Fibroblast of the aortic adventitia (primary cell): ENCODE results near the gene KATNA1. TPM values are rescaled to one million over a fixed set of nuclear protein-coding genes. Genes with fewer than 3 reads are reported as not detected.
A peak's percentile ranks its signal among the peaks of the same experiment; 100 is the strongest.

Experiments
- DNase-seq: peaks from one replicate; pipeline ENCODE4 v3.0.0-alpha.2; 2010; ENCODE audit warnings: low read depth
- H3K4me3 ChIP-seq: 2 replicates; pipeline ENCODE4 v1.5.1; 2011; ENCODE audit warnings: low read depth, mild to moderate bottlenecking, control low read depth, low read length, moderate library complexity
- CTCF ChIP-seq: IDR thresholded peaks from 2 replicates; pipeline ENCODE4 v1.5.1; 2011; ENCODE audit warnings: mild to moderate bottlenecking, low read length, control low read depth, inconsistent platforms; ENCODE audit not compliant: insufficient read depth
- small RNA-seq: library from RNA; depleted of rRNA; stranded (forward); fragments of <200 nt; gene quantifications from one replicate; pipeline ENCODE3, GENCODE V24; 2012
- total RNA-seq: library from RNA; depleted of rRNA; stranded (reverse); fragments of >200 nt; gene quantifications from 2 replicates; pipeline ENCODE4 v1.2.3, GENCODE V29; 2012; ENCODE audit warnings: low replicate concordance

Gene KATNA1
- total RNA-seq, 1 donor = 26.7 TPM

GRCh38 chr6:149545754-149546471 is 102.6 kb downstream of the KATNA1 start, which contains the start of gene PPIL4:
PPIL4 (minus strand) TSS chr6:149546043; CDS start chr6:149546005, 38 bp downstream.
- peak within 1 kb of the TSS; percentile 100 for H3K4me3 ChIP-seq
- peak; percentile 81 for TF ChIP-seq CTCF
- peak; percentile 94 for DNase-seq

GRCh38 chr6:149545258-149545753 is 103.2 kb downstream of the KATNA1 start:
- peak overlapping the region; percentile 100 for H3K4me3 ChIP-seq
- TF ChIP-seq CTCF = no peak
- DNase-seq = peak; percentile 76

Small RNAs within 50 kb of the gene (small RNA-seq; reads per million reads assigned to genes)
- gene RF00019 (not detected), gene RF00410 (not detected)

Other genes with a start within 250 kb of the KATNA1 start
- gene SUMO4, start 248.5 kb downstream of the KATNA1 start, total RNA-seq = 3.8 TPM in 1 of 2 replicates, not detected in the other
- 0.09 TPM in 1 of 2 replicates, not detected in the other for gene ZC3H12D, start 163.7 kb downstream of the KATNA1 start, total RNA-seq
- gene PPIL4, start 102.7 kb downstream of the KATNA1 start, total RNA-seq = 36.1 and 46.0 TPM in 2 replicates
- gene GINM1, start 82.3 kb downstream of the KATNA1 start, total RNA-seq = 63.4 and 87.9 TPM in 2 replicates
- gene LATS1, start 69.4 kb upstream of the KATNA1 start, total RNA-seq = 10.1 and 33.4 TPM in 2 replicates
- gene NUP43, start 97.8 kb upstream of the KATNA1 start, total RNA-seq = 20.6 and 45.6 TPM in 2 replicates
- 44.1 and 117 TPM in 2 replicates for gene PCMT1, start 101.0 kb upstream of the KATNA1 start, total RNA-seq
- 20.0 and 74.1 TPM in 2 replicates for gene LRP11, start 215.6 kb upstream of the KATNA1 start, total RNA-seq
- 0.63 TPM in 1 of 2 replicates, not detected in the other for gene RAET1E, start 249.4 kb upstream of the KATNA1 start, total RNA-seq